ENCODE measurements around the gene ZNF865.
"Not testable (repeated sequence)": the region's sequence is repeated elsewhere in the genome, so short reads cannot be mapped to it uniquely, and the experiment has no call there.

Gene ZNF865

GRCh38 chr19:55578031-55578760 lies 27.3 kb upstream of the ZNF865 start:
- no peak for TF ChIP-seq CTCF (IDR thresholded peaks at IDR 0.05; ENCODE audit: borderline replicate concordance, insufficient read depth, low read depth, low read length)
- H3K4me3 ChIP-seq (ENCODE audit: low read depth, low read length): no peak overlapping the region

- no peak for TF ChIP-seq CTCF (IDR thresholded peaks at IDR 0.05; ENCODE audit: borderline replicate concordance, insufficient read depth, low read depth, low read length)
- no peak overlapping the region for H3K4me3 ChIP-seq (ENCODE audit: low read depth, low read length)
Measured at GRCh38 chr19:55578761-55579747, 26.4 kb upstream of the ZNF865 start.

GRCh38 chr19:55579766-55580621 lies 25.5 kb upstream of the ZNF865 start:
- TF ChIP-seq CTCF (IDR thresholded peaks at IDR 0.05; ENCODE audit: borderline replicate concordance, insufficient read depth, low read depth, low read length): no peak
- peak overlapping the region; percentile 83 for H3K4me3 ChIP-seq (ENCODE audit: low read depth, low read length)

GRCh38 chr19:55580628-55581144 lies 24.8 kb upstream of the ZNF865 start, which contains the start of gene ZNF579:
Gene ZNF579, minus strand, starts transcription at chr19:55580848. Its CDS starts 1,209 bp downstream, at chr19:55579639.
- no peak for TF ChIP-seq CTCF (IDR thresholded peaks at IDR 0.05; ENCODE audit: borderline replicate concordance, insufficient read depth, low read depth, low read length)
- peak within 1 kb of the TSS; percentile 83 for H3K4me3 ChIP-seq (ENCODE audit: low read depth, low read length)

GRCh38 chr19:55581145-55581822 lies 24.2 kb upstream of the ZNF865 start:
- no peak for TF ChIP-seq CTCF (IDR thresholded peaks at IDR 0.05; ENCODE audit: borderline replicate concordance, insufficient read depth, low read depth, low read length)
- peak overlapping the region; percentile 83 for H3K4me3 ChIP-seq (ENCODE audit: low read depth, low read length)

GRCh38 chr19:55581823-55582223 lies 23.6 kb upstream of the ZNF865 start:
- no peak overlapping the region for H3K4me3 ChIP-seq (ENCODE audit: low read depth, low read length)
- TF ChIP-seq CTCF (IDR thresholded peaks at IDR 0.05; ENCODE audit: borderline replicate concordance, insufficient read depth, low read depth, low read length): no peak

- not testable (repeated sequence) for H3K4me3 ChIP-seq (ENCODE audit: low read depth, low read length)
Measured at GRCh38 chr19:55582284-55582683, 23.2 kb upstream of the ZNF865 start.

GRCh38 chr19:55583897-55584296 lies 21.6 kb upstream of the ZNF865 start:
- not testable (repeated sequence) for H3K4me3 ChIP-seq (ENCODE audit: low read depth, low read length)

All from GM12875 (cell line).